Omental fat pad (tissue), 4 donors: ENCODE results near the gene ADCY9. TPM values are rescaled to one million over a fixed set of nuclear protein-coding genes. Genes with fewer than 3 reads are reported as not detected.

ENCODE experiments used
- ATAC-seq: fragments of 150-250 bp; one replicate; pipeline ENCODE4 v1.9.1; 2016; ENCODE audit warnings: mild to moderate bottlenecking, moderate library complexity; ENCODE audit not compliant: low FRiP score
- DNase-seq: peaks from one replicate; pipeline ENCODE4 v3.0.0-alpha.2; 2019; ENCODE audit warnings: low spot score
- total RNA-seq, 4 donors: library from RNA; depleted of rRNA; stranded (reverse); fragments of >200 nt; gene quantifications; one replicate each; pipeline ENCODE4 v1.1.0, GENCODE V29; 2016
- TF ChIP-seq, protein P1 (sequence below), 3 donors: fragments of 450-650 bp; IDR thresholded peaks; one replicate each; pipeline ENCODE4 v1.5.1; 2016 to 2017; ENCODE audit warnings: antibody characterized with exemption in 3 of 3, mild to moderate bottlenecking in 3 of 3, moderate library complexity in 2 of 3

Gene ADCY9
- total RNA-seq, 4 donors from 2014 or later: 8.5 to 16.6 (median 11.5) TPM

DNA sequence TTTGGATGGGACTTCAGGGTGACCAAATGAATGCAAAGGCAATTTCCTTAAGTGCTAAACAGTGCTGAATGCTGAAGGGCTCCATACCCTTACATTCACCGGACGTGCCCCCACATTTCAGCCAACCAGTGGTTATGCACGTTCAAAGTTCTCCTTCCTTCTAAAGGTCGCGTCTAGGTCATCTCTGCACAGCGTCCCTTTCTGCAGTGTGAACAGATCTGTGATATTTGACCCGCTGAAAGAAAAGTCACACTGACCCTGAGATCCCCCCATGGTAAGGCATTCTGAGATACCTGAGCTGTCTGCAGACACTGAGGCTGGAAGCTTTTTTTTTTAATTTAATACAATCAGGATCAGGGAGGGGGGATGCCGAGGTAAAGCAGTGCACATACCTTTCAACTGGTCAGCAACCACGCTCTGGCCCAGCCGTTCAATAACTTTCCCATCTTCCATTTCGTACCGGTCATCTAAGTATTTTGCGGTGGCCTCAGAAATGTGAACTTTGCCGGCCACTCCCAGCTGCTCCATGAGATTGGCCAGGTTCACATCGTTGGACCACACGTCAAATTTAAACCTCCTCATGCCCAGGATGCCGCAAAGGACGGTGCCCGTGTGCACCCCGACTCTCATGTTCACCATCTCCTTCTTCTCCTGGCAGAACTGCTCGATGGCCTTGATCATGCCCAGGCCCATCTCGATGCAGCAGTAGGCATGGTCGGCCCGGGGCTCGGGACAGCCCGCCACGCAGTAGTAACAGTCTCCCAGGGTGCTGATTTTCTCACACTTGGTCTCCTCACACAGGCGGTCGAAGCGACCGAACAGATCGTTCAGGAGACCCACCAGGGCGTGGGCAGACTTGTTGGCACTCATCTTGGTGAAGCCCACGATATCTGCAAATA, 2.6 kb downstream of the ADCY9 start:
- no peak for ATAC-seq
- TF ChIP-seq, protein P1, sequence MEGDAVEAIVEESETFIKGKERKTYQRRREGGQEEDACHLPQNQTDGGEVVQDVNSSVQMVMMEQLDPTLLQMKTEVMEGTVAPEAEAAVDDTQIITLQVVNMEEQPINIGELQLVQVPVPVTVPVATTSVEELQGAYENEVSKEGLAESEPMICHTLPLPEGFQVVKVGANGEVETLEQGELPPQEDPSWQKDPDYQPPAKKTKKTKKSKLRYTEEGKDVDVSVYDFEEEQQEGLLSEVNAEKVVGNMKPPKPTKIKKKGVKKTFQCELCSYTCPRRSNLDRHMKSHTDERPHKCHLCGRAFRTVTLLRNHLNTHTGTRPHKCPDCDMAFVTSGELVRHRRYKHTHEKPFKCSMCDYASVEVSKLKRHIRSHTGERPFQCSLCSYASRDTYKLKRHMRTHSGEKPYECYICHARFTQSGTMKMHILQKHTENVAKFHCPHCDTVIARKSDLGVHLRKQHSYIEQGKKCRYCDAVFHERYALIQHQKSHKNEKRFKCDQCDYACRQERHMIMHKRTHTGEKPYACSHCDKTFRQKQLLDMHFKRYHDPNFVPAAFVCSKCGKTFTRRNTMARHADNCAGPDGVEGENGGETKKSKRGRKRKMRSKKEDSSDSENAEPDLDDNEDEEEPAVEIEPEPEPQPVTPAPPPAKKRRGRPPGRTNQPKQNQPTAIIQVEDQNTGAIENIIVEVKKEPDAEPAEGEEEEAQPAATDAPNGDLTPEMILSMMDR (IDR thresholded peaks at IDR 0.05): no peak
- DNase-seq: no peak

GRCh38 chr16:4111748-4112696, 4.2 kb downstream of the ADCY9 start:
- DNase-seq (no peak), ATAC-seq (no peak)
- TF ChIP-seq, protein P1 (IDR thresholded peaks at IDR 0.05): no peak

- ATAC-seq: no peak
- DNase-seq: no peak
- TF ChIP-seq, protein P1 (IDR thresholded peaks at IDR 0.05): no peak
Measured at GRCh38 chr16:4110680-4111079, 5.6 kb downstream of the ADCY9 start.

GRCh38 chr16:4110065-4110464, 6.2 kb downstream of the ADCY9 start:
- no peak for ATAC-seq

DNA sequence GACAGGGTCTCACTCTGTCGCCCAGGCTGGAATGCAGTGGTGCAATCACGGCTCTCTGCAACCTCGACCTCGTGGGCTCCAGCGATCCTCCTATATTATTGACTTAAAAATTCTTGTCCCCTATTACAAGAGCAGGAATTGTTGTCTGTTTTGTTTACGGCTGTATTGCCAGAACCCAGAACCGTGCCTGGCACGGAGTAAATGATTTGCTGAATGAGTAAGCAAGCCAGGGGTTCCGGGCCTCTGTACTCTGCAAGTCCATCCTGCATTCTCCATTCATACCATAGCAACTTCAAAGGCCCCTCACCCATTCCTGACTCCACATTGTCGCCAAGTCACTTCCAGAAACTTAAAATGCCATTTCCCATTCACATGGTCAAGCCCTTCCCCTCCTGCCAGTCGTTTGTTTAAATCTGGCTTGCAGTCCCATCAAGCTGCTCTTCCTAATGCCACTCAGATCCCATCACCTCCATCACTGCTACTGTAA, 6.9 kb downstream of the ADCY9 start:
- TF ChIP-seq, protein P1 (IDR thresholded peaks at IDR 0.05): no peak
- DNase-seq: no peak

More at GRCh38 chr16:4110065-4110464, 6.2 kb downstream of the ADCY9 start:
- no peak for DNase-seq
- TF ChIP-seq, protein P1 (IDR thresholded peaks at IDR 0.05): no peak

DNA sequence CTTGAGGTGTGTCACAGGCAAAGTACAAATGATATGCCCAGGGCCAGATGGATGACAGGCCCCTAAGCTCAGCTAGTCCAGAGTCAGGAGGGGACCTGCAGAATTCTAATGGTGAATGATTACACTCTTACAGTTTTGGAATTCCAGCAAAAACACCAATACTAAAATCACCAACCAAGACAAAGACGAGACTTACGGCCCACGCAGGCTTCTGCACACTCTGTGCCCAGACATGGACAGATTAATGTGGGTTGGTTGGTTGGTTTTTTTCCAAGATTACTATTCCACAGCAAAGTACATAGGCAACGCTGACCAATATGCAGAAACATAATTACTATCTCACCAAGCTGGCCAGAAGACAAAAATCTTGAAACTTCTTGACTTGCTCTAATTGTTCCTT, 9.7 kb downstream of the ADCY9 start:
- TF ChIP-seq, protein P1 (IDR thresholded peaks at IDR 0.05): no peak
- DNase-seq (no peak), ATAC-seq (no peak)

More for the DNA sequence above, 6.9 kb downstream of the ADCY9 start:
- ATAC-seq: no peak
